Activated T-helper 1 cell treated with anti-CD3 and anti-CD28 coated beads, Interleukin-2, amount 50 U/mL, for 16 hours (primary cell): ENCODE data around the gene PDK4.

ENCODE experiments used
- DNase-seq, 2 donors: peaks; one replicate each; pipeline ENCODE4 v3.0.0-alpha.2; 2020; ENCODE audit warnings: low read depth in 1 of 2, low spot score in 1 of 2

The PDK4 gene

GRCh38 chr7:95535662-95536061 lies 60.7 kb downstream of the PDK4 start:
- DNase-seq = no peak

- no peak for DNase-seq
Observed at GRCh38 chr7:95534796-95535195, 61.5 kb downstream of the PDK4 start.
